HepG2 (cell line): ENCODE measurements around the gene UNC119B. TPM values are rescaled to one million over a fixed set of nuclear protein-coding genes. Genes with fewer than 3 reads are reported as not detected.

ENCODE experiments used
- ARNTL ChIP-seq: sonication (generic); formaldehyde crosslinking; IDR thresholded peaks from 2 replicates; pipeline ENCODE4 v1.4.0; 2020; ENCODE audit warnings: mild to moderate bottlenecking, missing genetic modification reagents
- FOXA3 ChIP-seq: IDR thresholded peaks from 2 replicates; pipeline ENCODE4 v1.6.1; 2016; ENCODE audit warnings: missing genetic modification reagents, missing compliant biosample characterization
- KLF9 ChIP-seq: IDR thresholded peaks from 2 replicates; pipeline ENCODE4 v1.6.1; 2016; ENCODE audit warnings: low read depth
- NCOA1 ChIP-seq: sonication (generic); formaldehyde crosslinking; IDR thresholded peaks from 2 replicates; pipeline ENCODE4 v1.9.0; 2021; ENCODE audit warnings: missing genetic modification reagents
- PAF1 ChIP-seq: IDR thresholded peaks from 2 replicates; pipeline ENCODE4 v1.6.1; 2016; ENCODE audit warnings: missing genetic modification reagents, missing compliant biosample characterization
- PHF8 ChIP-seq: sonication (generic); formaldehyde crosslinking; IDR thresholded peaks from 2 replicates; pipeline ENCODE4 v1.5.0; 2020; ENCODE audit warnings: missing genetic modification reagents
- RFXANK ChIP-seq: IDR thresholded peaks from 2 replicates; pipeline ENCODE4 v1.6.1; 2016
- SNAPC2 ChIP-seq: sonication (generic); formaldehyde crosslinking; IDR thresholded peaks from 2 replicates; pipeline ENCODE4 v1.8.1; 2022; ENCODE audit warnings: mild to moderate bottlenecking, missing genetic modification reagents
- TBX2 ChIP-seq: sonication (generic); formaldehyde crosslinking; IDR thresholded peaks from 2 replicates; pipeline ENCODE4 v1.5.0; 2020; ENCODE audit warnings: missing genetic modification reagents, mild to moderate bottlenecking, borderline replicate concordance
- TEAD3 ChIP-seq: optimal IDR thresholded peaks from 2 replicates; pipeline ENCODE3; 2016; ENCODE audit warnings: borderline replicate concordance
- THAP11 ChIP-seq: IDR thresholded peaks from 2 replicates; pipeline ENCODE4 v1.6.1; 2016; ENCODE audit warnings: missing biosample characterization, missing genetic modification reagents
- ZBTB7A ChIP-seq: sonication (generic); formaldehyde crosslinking; IDR thresholded peaks from 2 replicates; pipeline ENCODE4 v1.8.0; 2022; ENCODE audit warnings: mild to moderate bottlenecking, missing genetic modification reagents
- ZFX ChIP-seq: sonication (generic); formaldehyde crosslinking; IDR thresholded peaks from 2 replicates; pipeline ENCODE4 v1.4.0; 2020; ENCODE audit warnings: mild to moderate bottlenecking, low read depth, missing genetic modification reagents, moderate library complexity
- ZKSCAN8 ChIP-seq: IDR thresholded peaks from 2 replicates; pipeline ENCODE4 v1.6.1; 2016; ENCODE audit warnings: borderline replicate concordance, missing genetic modification reagents, missing compliant biosample characterization
- ZNF136 ChIP-seq: sonication (generic); formaldehyde crosslinking; IDR thresholded peaks from 2 replicates; pipeline ENCODE4 v1.8.1; 2022; ENCODE audit warnings: low read depth, mild to moderate bottlenecking, moderate library complexity, missing genetic modification reagents
- ZNF224 ChIP-seq: sonication (generic); formaldehyde crosslinking; IDR thresholded peaks from 2 replicates; pipeline ENCODE4 v1.5.0; 2020; ENCODE audit warnings: mild to moderate bottlenecking, missing genetic modification reagents
- ZNF547 ChIP-seq: sonication (generic); formaldehyde crosslinking; IDR thresholded peaks from 2 replicates; pipeline ENCODE4 v1.5.1; 2020; ENCODE audit warnings: mild to moderate bottlenecking, missing genetic modification reagents
- ZNF724P ChIP-seq: sonication (generic); formaldehyde crosslinking; IDR thresholded peaks from 2 replicates; pipeline ENCODE4 v1.8.0; 2022; ENCODE audit warnings: missing genetic modification reagents, borderline replicate concordance
- ZNF746 ChIP-seq: sonication (generic); formaldehyde crosslinking; IDR thresholded peaks from 2 replicates; pipeline ENCODE4 v1.8.0; 2022; ENCODE audit warnings: mild to moderate bottlenecking, missing genetic modification reagents
- ZNF792 ChIP-seq: IDR thresholded peaks from 2 replicates; pipeline ENCODE4 v1.6.1; 2016
- polyA plus RNA-seq, 8 experiments: library from polyadenylated mRNA; depleted of rRNA in 3 of 8; stranded (reverse) in 7 of 8; unstranded in 1 of 8; fragments of >200 nt; fragmentation: Illumina TruSeq in 4 of 8; extraction: Trizol in 4 of 8; gene quantifications; 2 replicates each; pipeline versions ENCODE4 v1.2.1 to v1.2.3, GENCODE V29; 2011 to 2016; ENCODE audit warnings: low read depth in 4 of 8, missing spikeins in 1 of 8, mixed read lengths in 1 of 8; ENCODE audit not compliant: insufficient read depth in 1 of 8
- total RNA-seq, 5 experiments: library from RNA; depleted of rRNA; stranded (reverse); fragments of >200 nt; fragmentation: Illumina TruSeq; extraction: Trizol; gene quantifications; 2 replicates each; pipeline ENCODE4 v1.2.3, GENCODE V29; 2016; ENCODE audit warnings: low read depth in 1 of 5
- TF ChIP-seq, protein P1 (sequence below): sonication (generic); formaldehyde crosslinking; IDR thresholded peaks from 2 replicates; pipeline ENCODE4 v1.5.1; 2020; ENCODE audit warnings: missing genetic modification reagents, mild to moderate bottlenecking, borderline replicate concordance
- TF ChIP-seq, protein P2 (sequence below): IDR thresholded peaks from 2 replicates; pipeline ENCODE4 v1.6.1; 2016; ENCODE audit warnings: missing genetic modification reagents, missing compliant biosample characterization
- TF ChIP-seq, protein P3 (sequence below): IDR thresholded peaks from 2 replicates; pipeline ENCODE4 v1.6.1; 2016; ENCODE audit warnings: missing compliant biosample characterization, missing genetic modification reagents, borderline replicate concordance
- TF ChIP-seq, protein P4 (sequence below): sonication (generic); formaldehyde crosslinking; IDR thresholded peaks from 2 replicates; pipeline ENCODE4; 2020; ENCODE audit warnings: missing genetic modification reagents, mild to moderate bottlenecking, borderline replicate concordance
- TF ChIP-seq, protein P5 (sequence below): sonication (generic); formaldehyde crosslinking; IDR thresholded peaks from 2 replicates; pipeline ENCODE4 v1.4.0; 2020; ENCODE audit warnings: missing genetic modification reagents

Gene UNC119B
- total and polyA plus RNA-seq, 2 of the 13 experiments (the other 11 are each of a cell fraction or from before 2014, with no cell fraction given) = 19.6 to 19.7 TPM

DNA sequence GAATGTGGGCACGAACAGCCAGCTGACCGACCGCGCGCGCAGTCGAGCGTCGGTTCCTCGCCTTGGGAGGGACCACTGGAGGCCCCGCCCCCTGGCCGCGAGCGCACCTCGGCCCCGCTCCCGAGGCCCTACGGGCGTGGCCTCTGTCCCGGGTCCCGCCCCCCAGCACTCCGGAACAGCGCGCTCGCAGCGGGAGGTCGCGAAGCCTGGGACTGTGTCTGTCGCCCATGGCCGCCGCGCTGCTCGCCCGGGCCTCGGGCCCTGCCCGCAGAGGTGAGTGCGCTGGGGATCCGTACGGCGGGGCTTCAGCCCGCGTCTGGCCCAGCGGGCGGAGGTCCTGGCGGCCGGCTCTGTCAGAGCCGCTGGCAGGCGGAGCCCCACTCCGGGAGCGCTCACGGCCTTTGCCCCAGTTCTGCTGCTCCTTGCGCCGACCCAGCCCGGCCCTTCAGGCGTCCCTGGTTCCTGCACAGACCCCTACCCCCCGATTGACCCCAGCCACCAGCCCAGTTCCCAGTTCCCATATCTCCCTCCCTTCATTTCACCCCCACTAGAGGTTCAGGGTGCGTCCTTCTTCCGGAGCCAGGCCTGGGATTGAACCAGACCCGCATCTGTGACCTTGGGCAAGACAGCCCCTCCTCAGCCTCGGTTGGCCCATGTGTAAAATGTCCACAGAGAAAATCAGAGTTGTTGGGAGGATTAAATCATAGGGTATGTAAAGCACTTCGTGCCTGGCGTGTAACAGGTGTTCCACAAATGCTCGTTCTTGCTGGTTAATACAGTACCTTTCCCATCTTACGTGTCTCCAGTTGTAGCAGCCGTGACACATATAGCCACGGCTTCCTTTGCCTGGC is 15.6 kb downstream of the UNC119B start, which contains the start of gene ACADS (continued):
- TF ChIP-seq ZNF224 (CRISPR knock-in tag) (peak; percentile 82; the same call in 1 of the 2 replicates), ZKSCAN8 (CRISPR knock-in tag) (no peak), PAF1 (CRISPR knock-in tag) (no peak), ZFX (CRISPR knock-in tag) (peak; percentile 92), PHF8 (CRISPR knock-in tag) (peak; percentile 88), TEAD3 (peak; percentile 2), FOXA3 (CRISPR knock-in tag) (peak; percentile 27; the same call in 1 of the 2 replicates), TBX2 (peak; percentile 77), ZNF792 (CRISPR knock-in tag) (peak; percentile 35; the same call in 1 of the 2 replicates), NCOA1 (CRISPR knock-in tag) (peak; percentile 76; the same call in 1 of the 2 replicates), SNAPC2 (peak; percentile 34; the same call in 1 of the 2 replicates), ZNF724P (CRISPR knock-in tag) (0 out of 2 replicates have a peak, but pooled peaks have one; percentile 42), ARNTL (CRISPR knock-in tag) (no peak), THAP11 (CRISPR knock-in tag) (peak; percentile 54), ZBTB7A (CRISPR knock-in tag) (peak; percentile 20; the same call in 1 of the 2 replicates), ZNF746 (CRISPR knock-in tag) (0 out of 2 replicates have a peak, but pooled peaks have one; percentile 40), ZNF547 (CRISPR knock-in tag) (peak; percentile 73), RFXANK (CRISPR knock-in tag) (no peak), ZNF136 (no peak), KLF9 (CRISPR knock-in tag) (peak; percentile 44; the same call in 1 of the 2 replicates)
- TF ChIP-seq, protein P1, sequence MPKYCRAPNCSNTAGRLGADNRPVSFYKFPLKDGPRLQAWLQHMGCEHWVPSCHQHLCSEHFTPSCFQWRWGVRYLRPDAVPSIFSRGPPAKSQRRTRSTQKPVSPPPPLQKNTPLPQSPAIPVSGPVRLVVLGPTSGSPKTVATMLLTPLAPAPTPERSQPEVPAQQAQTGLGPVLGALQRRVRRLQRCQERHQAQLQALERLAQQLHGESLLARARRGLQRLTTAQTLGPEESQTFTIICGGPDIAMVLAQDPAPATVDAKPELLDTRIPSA = no peak
- TF ChIP-seq, protein P2, sequence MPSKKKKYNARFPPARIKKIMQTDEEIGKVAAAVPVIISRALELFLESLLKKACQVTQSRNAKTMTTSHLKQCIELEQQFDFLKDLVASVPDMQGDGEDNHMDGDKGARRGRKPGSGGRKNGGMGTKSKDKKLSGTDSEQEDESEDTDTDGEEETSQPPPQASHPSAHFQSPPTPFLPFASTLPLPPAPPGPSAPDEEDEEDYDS (CRISPR knock-in tag) = peak; percentile 64; the same call in 1 of the 2 replicates
- TF ChIP-seq, protein P3, sequence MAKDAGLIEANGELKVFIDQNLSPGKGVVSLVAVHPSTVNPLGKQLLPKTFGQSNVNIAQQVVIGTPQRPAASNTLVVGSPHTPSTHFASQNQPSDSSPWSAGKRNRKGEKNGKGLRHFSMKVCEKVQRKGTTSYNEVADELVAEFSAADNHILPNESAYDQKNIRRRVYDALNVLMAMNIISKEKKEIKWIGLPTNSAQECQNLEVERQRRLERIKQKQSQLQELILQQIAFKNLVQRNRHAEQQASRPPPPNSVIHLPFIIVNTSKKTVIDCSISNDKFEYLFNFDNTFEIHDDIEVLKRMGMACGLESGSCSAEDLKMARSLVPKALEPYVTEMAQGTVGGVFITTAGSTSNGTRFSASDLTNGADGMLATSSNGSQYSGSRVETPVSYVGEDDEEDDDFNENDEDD (CRISPR knock-in tag) = no peak
- TF ChIP-seq, protein P4, sequence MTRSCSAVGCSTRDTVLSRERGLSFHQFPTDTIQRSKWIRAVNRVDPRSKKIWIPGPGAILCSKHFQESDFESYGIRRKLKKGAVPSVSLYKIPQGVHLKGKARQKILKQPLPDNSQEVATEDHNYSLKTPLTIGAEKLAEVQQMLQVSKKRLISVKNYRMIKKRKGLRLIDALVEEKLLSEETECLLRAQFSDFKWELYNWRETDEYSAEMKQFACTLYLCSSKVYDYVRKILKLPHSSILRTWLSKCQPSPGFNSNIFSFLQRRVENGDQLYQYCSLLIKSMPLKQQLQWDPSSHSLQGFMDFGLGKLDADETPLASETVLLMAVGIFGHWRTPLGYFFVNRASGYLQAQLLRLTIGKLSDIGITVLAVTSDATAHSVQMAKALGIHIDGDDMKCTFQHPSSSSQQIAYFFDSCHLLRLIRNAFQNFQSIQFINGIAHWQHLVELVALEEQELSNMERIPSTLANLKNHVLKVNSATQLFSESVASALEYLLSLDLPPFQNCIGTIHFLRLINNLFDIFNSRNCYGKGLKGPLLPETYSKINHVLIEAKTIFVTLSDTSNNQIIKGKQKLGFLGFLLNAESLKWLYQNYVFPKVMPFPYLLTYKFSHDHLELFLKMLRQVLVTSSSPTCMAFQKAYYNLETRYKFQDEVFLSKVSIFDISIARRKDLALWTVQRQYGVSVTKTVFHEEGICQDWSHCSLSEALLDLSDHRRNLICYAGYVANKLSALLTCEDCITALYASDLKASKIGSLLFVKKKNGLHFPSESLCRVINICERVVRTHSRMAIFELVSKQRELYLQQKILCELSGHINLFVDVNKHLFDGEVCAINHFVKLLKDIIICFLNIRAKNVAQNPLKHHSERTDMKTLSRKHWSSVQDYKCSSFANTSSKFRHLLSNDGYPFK (CRISPR knock-in tag) = peak; percentile 29; the same call in 1 of the 2 replicates
- TF ChIP-seq, protein P5, sequence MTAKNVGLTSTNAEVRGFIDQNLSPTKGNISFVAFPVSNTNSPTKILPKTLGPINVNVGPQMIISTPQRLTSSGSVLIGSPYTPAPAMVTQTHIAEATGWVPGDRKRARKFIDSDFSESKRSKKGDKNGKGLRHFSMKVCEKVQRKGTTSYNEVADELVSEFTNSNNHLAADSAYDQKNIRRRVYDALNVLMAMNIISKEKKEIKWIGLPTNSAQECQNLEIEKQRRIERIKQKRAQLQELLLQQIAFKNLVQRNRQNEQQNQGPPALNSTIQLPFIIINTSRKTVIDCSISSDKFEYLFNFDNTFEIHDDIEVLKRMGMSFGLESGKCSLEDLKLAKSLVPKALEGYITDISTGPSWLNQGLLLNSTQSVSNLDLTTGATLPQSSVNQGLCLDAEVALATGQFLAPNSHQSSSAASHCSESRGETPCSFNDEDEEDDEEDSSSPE = peak; percentile 66; the same call in 1 of the 2 replicates
